GM23248 (cell line): Measurements from ENCODE around the gene CRK. TPM values are rescaled to one million over a fixed set of nuclear protein-coding genes. Genes with fewer than 3 reads are reported as not detected.

Experiments used
- DNase-seq: peaks from one replicate; pipeline ENCODE4 v3.0.0-alpha.2; 2015
- H2AFZ ChIP-seq: fragments of 200-600 bp; sonication (generic); 2 replicates; pipeline ENCODE4 v1.6.1; 2016; ENCODE audit warnings: antibody characterized with exemption
- H3F3A ChIP-seq: fragments of 200-600 bp; sonication (generic); 2 replicates; pipeline ENCODE4 v1.6.1; 2016; ENCODE audit warnings: mild to moderate bottlenecking, antibody characterized with exemption, mixed run types; ENCODE audit not compliant: insufficient read depth
- H3K27ac ChIP-seq: fragments of 200-600 bp; sonication (generic); 2 replicates; pipeline ENCODE4 v1.5.1; 2016; ENCODE audit warnings: mild to moderate bottlenecking
- H3K27me3 ChIP-seq: fragments of 200-600 bp; sonication (generic); replicated peaks from 2 replicates; pipeline ENCODE4 v1.6.1; 2016; ENCODE audit warnings: mild to moderate bottlenecking; ENCODE audit not compliant: insufficient read depth
- H3K36me3 ChIP-seq: fragments of 200-600 bp; sonication (generic); 2 replicates; pipeline ENCODE4 v1.6.1; 2016; ENCODE audit warnings: low read depth, mild to moderate bottlenecking
- H3K4me1 ChIP-seq: fragments of 200-600 bp; sonication (generic); 2 replicates; pipeline ENCODE4 v1.6.1; 2016; ENCODE audit warnings: mild to moderate bottlenecking; ENCODE audit not compliant: insufficient read depth
- H3K4me2 ChIP-seq: fragments of 200-600 bp; sonication (generic); one replicate; pipeline ENCODE4 v1.6.1; 2016; ENCODE audit warnings: mild to moderate bottlenecking; ENCODE audit not compliant: unreplicated experiment
- H3K4me3 ChIP-seq: fragments of 200-600 bp; sonication (generic); 2 replicates; pipeline ENCODE4 v1.5.1; 2016; ENCODE audit warnings: mild to moderate bottlenecking
- H3K79me2 ChIP-seq: fragments of 200-600 bp; sonication (generic); 2 replicates; pipeline ENCODE4 v1.6.1; 2016; ENCODE audit warnings: mild to moderate bottlenecking; ENCODE audit not compliant: insufficient read depth
- H3K9ac ChIP-seq: fragments of 200-600 bp; sonication (generic); 2 replicates; pipeline ENCODE4 v1.6.1; 2016; ENCODE audit warnings: mild to moderate bottlenecking
- H3K9me2 ChIP-seq: fragments of 200-600 bp; sonication (generic); 2 replicates; pipeline ENCODE4 v1.6.1; 2016; ENCODE audit warnings: mixed run types, mild to moderate bottlenecking, moderate library complexity; ENCODE audit not compliant: insufficient read depth
- H3K9me3 ChIP-seq: fragments of 200-600 bp; sonication (generic); one replicate; pipeline ENCODE4 v1.6.1; 2017; ENCODE audit warnings: low read depth
- H4K20me1 ChIP-seq: fragments of 200-600 bp; sonication (generic); 2 replicates; pipeline ENCODE4 v1.6.0; 2016; ENCODE audit not compliant: insufficient read depth
- EZH2 ChIP-seq: fragments of 200-600 bp; sonication (generic); IDR thresholded peaks from 2 replicates; pipeline ENCODE4 v1.6.1; 2018; ENCODE audit warnings: antibody characterized with exemption, mild to moderate bottlenecking; ENCODE audit not compliant: insufficient read depth, poor library complexity, severe bottlenecking
- EZH2phosphoT487 ChIP-seq: fragments of 200-600 bp; sonication (generic); IDR thresholded peaks from 2 replicates; pipeline ENCODE4 v1.6.1; 2018; ENCODE audit warnings: antibody characterized with exemption, moderate library complexity, mild to moderate bottlenecking, low read depth; ENCODE audit not compliant: insufficient read depth
- WGBS, 2 experiments: methylation state at CpG; one replicate each; pipeline ENCODE4 v1.1.6; 2015 to 2017; ENCODE audit warnings: low lambda C conversion rate in 2 of 2, low coverage in 1 of 2; ENCODE audit errors: missing lambda C conversion rate in 2 of 2; 5-methylcytosine and 5-hydroxymethylcytosine counted together
- in situ Hi-C: fragments of 300-500 bp; cut with MboI; formaldehyde crosslinking; loops from 2 replicates; pipeline ENCODE4 v1.15.0; 2020
- polyA plus RNA-seq: library from polyadenylated mRNA; unstranded; fragments of >200 nt; fragmentation: Nextera tagmentation; extraction: Ambion mirVana; gene quantifications from 2 replicates; pipeline ENCODE4 v1.2.1, GENCODE V29; 2016
- total RNA-seq: library from RNA; depleted of rRNA; stranded (reverse); fragments of >200 nt; shearing (Covaris generic); gene quantifications from 2 replicates; pipeline ENCODE4 v1.2.3, GENCODE V29; 2014

Gene CRK
- total and polyA plus RNA-seq, 2 experiments from 2014 or later = 86.0 to 117 TPM

GRCh38 chr17:1442187-1442586, 13.8 kb downstream of the CRK start:
- Histone ChIP-seq H3K79me2 (peaks cover 100% of the 10 kb centered on the region), H3K27me3 (no peaks in the 10 kb centered on the region), H3K27ac (no peak overlapping the region), H3K4me3 (no peak overlapping the region), H3F3A (peaks cover 22% of the 10 kb centered on the region), H3K9me3 (no peaks in the 10 kb centered on the region), H2AFZ (no peak overlapping the region), H4K20me1 (peaks cover 10% of the 10 kb centered on the region; the same call in 1 of the 2 replicates), H3K36me3 (no peaks in the 10 kb centered on the region), H3K4me2 (no peak overlapping the region), H3K9ac (no peak overlapping the region), H3K9me2 (no peaks in the 10 kb centered on the region), H3K4me1 (peaks cover 20% of the 10 kb centered on the region)
- 98 to 100% methylated on average over 4 of the region's 4 CpGs for WGBS, 2 experiments
- no peak for DNase-seq
- TF ChIP-seq EZH2phosphoT487 (no peak), EZH2 (no peak)
- in situ Hi-C loops = no loop called here

GRCh38 chr17:1440921-1441320, 15.1 kb downstream of the CRK start:
- H3K79me2 ChIP-seq = peaks cover 100% of the 10 kb centered on the region
- WGBS, 2 experiments = 87 to 91% methylated on average over 8 of the region's 8 CpGs

GRCh38 chr17:1438593-1439083, 17.4 kb downstream of the CRK start:
- WGBS, 2 experiments = 8 to 11% methylated on average over 11 of the region's 11 CpGs
- H3F3A ChIP-seq = peaks cover 32% of the 10 kb centered on the region
- no peaks in the 10 kb centered on the region for H3K9me2 ChIP-seq
- H4K20me1 ChIP-seq = 0 out of 2 replicates have a peak, but pooled peaks cover 4% of the 10 kb centered on the region
- no peak overlapping the region for H2AFZ ChIP-seq
- H3K79me2 ChIP-seq = peaks cover 100% of the 10 kb centered on the region
- peak overlapping the region; percentile 51 for H3K4me3 ChIP-seq
- H3K9ac ChIP-seq = peak overlapping the region; percentile 70
- TF ChIP-seq EZH2phosphoT487 (no peak), EZH2 (no peak)
- H3K4me1 ChIP-seq = peaks cover 20% of the 10 kb centered on the region
- no peaks in the 10 kb centered on the region for H3K9me3 ChIP-seq
- peaks cover 20% of the 10 kb centered on the region for H3K36me3 ChIP-seq
- H3K27me3 ChIP-seq = no peaks in the 10 kb centered on the region
- peak overlapping the region; percentile 88 for H3K27ac ChIP-seq
- in situ Hi-C loops = no loop called here
- peak overlapping the region; percentile 74 for H3K4me2 ChIP-seq
- peak; percentile 88 for DNase-seq

More at GRCh38 chr17:1440921-1441320, 15.1 kb downstream of the CRK start:
- peaks cover 7% of the 10 kb centered on the region for H3K36me3 ChIP-seq
- no peaks in the 10 kb centered on the region for H3K9me3 ChIP-seq
- H3K9ac ChIP-seq = no peak overlapping the region
- H3F3A ChIP-seq = peaks cover 27% of the 10 kb centered on the region
- no peak for DNase-seq
- no peaks in the 10 kb centered on the region for H3K9me2 ChIP-seq
- H2AFZ ChIP-seq = no peak overlapping the region
- no peak overlapping the region for H3K4me2 ChIP-seq
- in situ Hi-C loops = no loop called here
- TF ChIP-seq EZH2phosphoT487 (no peak), EZH2 (no peak)
- peaks cover 20% of the 10 kb centered on the region for H3K4me1 ChIP-seq
- H4K20me1 ChIP-seq = peaks cover 8% of the 10 kb centered on the region; the same call in 1 of the 2 replicates
- H3K27ac ChIP-seq = no peak overlapping the region
- H3K27me3 ChIP-seq = no peaks in the 10 kb centered on the region
- H3K4me3 ChIP-seq = no peak overlapping the region

- H3K27me3 ChIP-seq = no peaks in the 10 kb centered on the region
- H3K27ac ChIP-seq = no peak overlapping the region
- peaks cover 100% of the 10 kb centered on the region for H3K79me2 ChIP-seq
- DNase-seq = no peak
- H3F3A ChIP-seq = peaks cover 33% of the 10 kb centered on the region
- peaks cover 20% of the 10 kb centered on the region for H3K4me1 ChIP-seq
- no peak overlapping the region for H3K4me2 ChIP-seq
- H3K9me2 ChIP-seq = no peaks in the 10 kb centered on the region
- H3K9me3 ChIP-seq = no peaks in the 10 kb centered on the region
- H3K9ac ChIP-seq = no peak overlapping the region
- 0 out of 2 replicates have a peak, but pooled peaks cover 10% of the 10 kb centered on the region for H4K20me1 ChIP-seq
- no peak overlapping the region for H3K4me3 ChIP-seq
- no peak overlapping the region for H2AFZ ChIP-seq
- no peak for TF ChIP-seq EZH2phosphoT487
- no peak for TF ChIP-seq EZH2
- H3K36me3 ChIP-seq = peaks cover 20% of the 10 kb centered on the region
- in situ Hi-C loops = no loop called here
- 84 to 93% methylated on average over 3 of the region's 3 CpGs for WGBS, 2 experiments
These were observed 20.7 kb downstream of the CRK start for GRCh38 chr17:1435326-1435725.

GRCh38 chr17:1434150-1434549, 21.9 kb downstream of the CRK start:
- WGBS, 2 experiments = 93 to 100% methylated on average over 3 of the region's 3 CpGs
- H3K36me3 ChIP-seq = peaks cover 24% of the 10 kb centered on the region
- H3K4me3 ChIP-seq = no peak overlapping the region
- no peaks in the 10 kb centered on the region for H3K27me3 ChIP-seq
- H3K9me3 ChIP-seq = no peaks in the 10 kb centered on the region
- TF ChIP-seq EZH2 (no peak), EZH2phosphoT487 (no peak)
- no peak overlapping the region for H2AFZ ChIP-seq
- 0 out of 2 replicates have a peak, but pooled peaks cover 17% of the 10 kb centered on the region for H4K20me1 ChIP-seq
- H3K9ac ChIP-seq = no peak overlapping the region
- H3K4me1 ChIP-seq = peaks cover 15% of the 10 kb centered on the region
- DNase-seq = no peak
- peaks cover 24% of the 10 kb centered on the region for H3F3A ChIP-seq
- H3K79me2 ChIP-seq = peaks cover 100% of the 10 kb centered on the region
- no peak overlapping the region for H3K27ac ChIP-seq
- no peaks in the 10 kb centered on the region for H3K9me2 ChIP-seq
- no peak overlapping the region for H3K4me2 ChIP-seq
- in situ Hi-C loops = no loop called here
